Peyer's patch (tissue), 4 donors: ENCODE data around the gene ANKLE2. TPM values are rescaled to one million over a fixed set of nuclear protein-coding genes. Genes with fewer than 3 reads are reported as not detected.

Experiments used
- DNase-seq, 3 donors: peaks; one replicate each; pipeline ENCODE4 v3.0.0-alpha.2; 2017 to 2019
- H3K27ac ChIP-seq, 4 donors: fragments of 200-600 bp; sonication (generic); one replicate each; pipeline ENCODE4 v1.5.1; 2016 to 2019
- H3K27me3 ChIP-seq, 2 donors: fragments of 200-600 bp; sonication (generic); one replicate each; pipeline ENCODE4 v1.5.1; 2019
- H3K36me3 ChIP-seq, 3 donors: fragments of 200-600 bp; sonication (generic); one replicate each; pipeline ENCODE4 v1.5.1; 2016 to 2019
- H3K4me1 ChIP-seq, 4 donors: fragments of 200-600 bp; sonication (generic); one replicate each; pipeline ENCODE4 v1.5.1; 2016 to 2019
- H3K4me3 ChIP-seq, 4 donors: fragments of 200-600 bp; sonication (generic); 1 replicate in 3 of 4; 2 replicates in 1 of 4; pipeline ENCODE4 v1.5.1; 2016 to 2019; ENCODE audit warnings: mild to moderate bottlenecking in 1 of 4
- H3K9me3 ChIP-seq, 4 donors: fragments of 200-600 bp; sonication (generic); one replicate each; pipeline ENCODE4 v1.5.1; 2016 to 2019; ENCODE audit warnings: mild to moderate bottlenecking in 1 of 4
- CTCF ChIP-seq, 6 experiments: fragments of 450-650 bp in 4 of 6; fragments of 200-600 bp in 2 of 6; sonication (generic) in 1 of 6; IDR thresholded peaks; one replicate each; pipeline ENCODE4 v1.5.1; 2017 to 2019; ENCODE audit warnings: antibody characterized with exemption in 6 of 6, mild to moderate bottlenecking in 3 of 6, moderate library complexity in 1 of 6
- POLR2A ChIP-seq, 2 donors: fragments of 450-650 bp; IDR thresholded peaks; one replicate each; pipeline ENCODE4 v1.5.1; 2017; ENCODE audit warnings: antibody characterized with exemption in 2 of 2, mild to moderate bottlenecking in 2 of 2, moderate library complexity in 2 of 2
- total RNA-seq, 4 donors: library from RNA; depleted of rRNA; stranded (reverse); fragments of >200 nt; gene quantifications; one replicate each; pipeline ENCODE4 v1.1.0, GENCODE V29; 2016

The ANKLE2 gene
- total RNA-seq, 4 donors from 2014 or later = 69.0 to 286 (median 133) TPM

GRCh38 chr12:132748319-132748718 is 13.3 kb downstream of the ANKLE2 start:
- Histone ChIP-seq H3K27me3 (no peaks in the 10 kb centered on the region), H3K4me1 (no peaks in the 10 kb centered on the region), H3K36me3 (peaks cover 0 to 99% (median 7%) of the 10 kb centered on the region in 3 donors), H3K27ac (no peak overlapping the region), H3K9me3 (no peaks in the 10 kb centered on the region), H3K4me3 (no peak overlapping the region)
- DNase-seq = no peak
- TF ChIP-seq POLR2A (IDR thresholded peaks at IDR 0.05) (no peak), CTCF (IDR thresholded peaks at IDR 0.05) (no peak)

DNA sequence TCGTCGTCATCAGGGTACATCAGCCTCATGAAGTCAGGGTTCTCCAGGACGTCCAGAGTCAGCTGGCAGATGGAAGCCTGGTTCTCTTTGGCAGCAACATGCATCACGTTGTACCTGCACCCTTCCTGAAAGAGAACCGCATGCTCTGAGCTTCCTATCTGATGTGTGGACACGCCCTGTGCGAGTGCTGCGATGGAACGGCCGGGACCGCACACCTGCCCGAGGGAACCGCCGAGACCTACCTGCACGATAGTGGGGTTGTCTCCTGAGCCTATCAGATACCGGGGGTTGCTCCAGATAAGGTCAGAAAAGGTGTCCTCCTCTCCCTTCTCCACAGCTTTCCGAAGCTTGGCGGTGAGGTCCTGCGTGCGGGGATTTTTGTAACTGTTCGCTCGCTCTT is 13.7 kb downstream of the ANKLE2 start:
- no peaks in the 10 kb centered on the region for H3K27me3 ChIP-seq
- no peak for DNase-seq
- H3K27ac ChIP-seq = no peak overlapping the region
- TF ChIP-seq POLR2A (IDR thresholded peaks at IDR 0.05) (no peak), CTCF (IDR thresholded peaks at IDR 0.05) (no peak)
- H3K9me3 ChIP-seq = no peaks in the 10 kb centered on the region
- peaks cover 0 to 99% (median 7%) of the 10 kb centered on the region in 3 donors for H3K36me3 ChIP-seq
- no peak overlapping the region for H3K4me3 ChIP-seq
- H3K4me1 ChIP-seq = no peaks in the 10 kb centered on the region

- H3K27ac ChIP-seq = no peak overlapping the region
Measured at GRCh38 chr12:132747395-132747794, 14.2 kb downstream of the ANKLE2 start.

DNA sequence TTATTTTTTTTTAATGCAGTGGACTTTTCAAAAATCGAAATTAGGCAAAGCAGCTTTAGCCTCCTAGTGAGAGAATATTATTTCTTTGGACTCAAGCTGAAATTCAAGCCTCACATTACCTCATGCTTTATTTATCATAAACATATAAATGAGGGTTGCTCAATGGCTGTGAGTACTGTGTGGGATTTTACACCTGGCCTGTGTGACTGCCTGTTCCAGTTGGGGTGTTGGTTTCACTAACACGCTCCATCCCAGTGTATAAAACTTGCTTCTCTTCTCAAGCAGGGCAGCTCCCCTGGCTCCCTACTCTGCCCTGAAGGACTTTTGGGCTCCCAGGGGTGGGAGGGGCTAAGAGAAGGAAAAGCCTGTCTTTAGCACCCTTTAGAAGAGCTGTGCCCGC is 15.0 kb downstream of the ANKLE2 start:
- DNase-seq = no peak
- Histone ChIP-seq H3K4me3 (no peak overlapping the region), H3K27ac (no peak overlapping the region), H3K9me3 (no peaks in the 10 kb centered on the region), H3K27me3 (no peaks in the 10 kb centered on the region), H3K4me1 (no peaks in the 10 kb centered on the region), H3K36me3 (peaks cover 0 to 99% (median 9%) of the 10 kb centered on the region in 3 donors)
- TF ChIP-seq POLR2A (IDR thresholded peaks at IDR 0.05) (no peak), CTCF (IDR thresholded peaks at IDR 0.05) (no peak)

More at GRCh38 chr12:132747395-132747794, 14.2 kb downstream of the ANKLE2 start:
- no peak for TF ChIP-seq POLR2A (IDR thresholded peaks at IDR 0.05)
- TF ChIP-seq CTCF (IDR thresholded peaks at IDR 0.05) = no peak
- Histone ChIP-seq H3K9me3 (no peaks in the 10 kb centered on the region), H3K4me3 (no peak overlapping the region), H3K36me3 (peaks cover 0 to 99% (median 9%) of the 10 kb centered on the region in 3 donors), H3K27me3 (no peaks in the 10 kb centered on the region), H3K4me1 (no peaks in the 10 kb centered on the region)
- DNase-seq = no peak

GRCh38 chr12:132743831-132744230 is 17.8 kb downstream of the ANKLE2 start:
- Histone ChIP-seq H3K27ac (no peak overlapping the region), H3K9me3 (no peaks in the 10 kb centered on the region), H3K36me3 (peaks cover 0 to 100% (median 6%) of the 10 kb centered on the region in 3 donors), H3K4me3 (no peak overlapping the region), H3K27me3 (no peaks in the 10 kb centered on the region), H3K4me1 (no peaks in the 10 kb centered on the region)
- no peak for DNase-seq
- TF ChIP-seq CTCF (IDR thresholded peaks at IDR 0.05) = no peak
- no peak for TF ChIP-seq POLR2A (IDR thresholded peaks at IDR 0.05)

- no peaks in the 10 kb centered on the region for H3K27me3 ChIP-seq
- H3K9me3 ChIP-seq = no peaks in the 10 kb centered on the region
- DNase-seq = no peak
- TF ChIP-seq CTCF (IDR thresholded peaks at IDR 0.05) (no peak), POLR2A (IDR thresholded peaks at IDR 0.05) (no peak)
- H3K36me3 ChIP-seq = peaks cover 0 to 98% (median 6%) of the 10 kb centered on the region in 3 donors
- H3K4me3 ChIP-seq = no peak overlapping the region
- H3K4me1 ChIP-seq = no peaks in the 10 kb centered on the region
- no peak overlapping the region for H3K27ac ChIP-seq
Measured at GRCh38 chr12:132741620-132742019, 20.0 kb downstream of the ANKLE2 start.
